Urinary bladder (tissue), 4 donors: ENCODE data around the gene PIP4K2A. TPM values are rescaled to one million over a fixed set of nuclear protein-coding genes. Genes with fewer than 3 reads are reported as not detected.
A peak's percentile ranks its signal among the peaks of the same experiment; 100 is the strongest.
"Not testable (repeated sequence)": the region's sequence is repeated elsewhere in the genome, so short reads cannot be mapped to it uniquely, and the experiment has no call there.

Source experiments
- DNase-seq: peaks from one replicate; pipeline ENCODE4 v3.0.0-alpha.2; 2015; ENCODE audit errors: extremely low spot score
- H3K27ac ChIP-seq: one replicate; pipeline ENCODE4 v1.5.1; 2013; ENCODE audit warnings: low read depth, mild to moderate bottlenecking, moderate library complexity
- H3K36me3 ChIP-seq: one replicate; pipeline ENCODE4 v1.6.1; 2013; ENCODE audit warnings: mild to moderate bottlenecking, moderate library complexity; ENCODE audit not compliant: insufficient read depth
- H3K4me1 ChIP-seq: one replicate; pipeline ENCODE4 v1.6.1; 2013; ENCODE audit warnings: mild to moderate bottlenecking, moderate library complexity; ENCODE audit not compliant: insufficient read depth
- H3K4me3 ChIP-seq: one replicate; pipeline ENCODE4 v1.5.1; 2013; ENCODE audit warnings: low read depth, low read length
- WGBS: extraction: QIAGEN DNeasy Blood & Tissue Kit; methylation state at CpG from one replicate; pipeline ENCODE4 v1.1.7; 2013; 5-methylcytosine and 5-hydroxymethylcytosine counted together
- polyA plus RNA-seq: library from polyadenylated mRNA; stranded (reverse); fragments of 200-250 nt; gene quantifications from one replicate; pipeline ENCODE4 v1.2.3, GENCODE V29; 2013
- total RNA-seq: library from RNA; depleted of rRNA; stranded (reverse); fragments of >200 nt; gene quantifications from one replicate; pipeline ENCODE4 v1.2.3, GENCODE V29; 2014
- donor health status: healthy with polysubstance abuse.
- donor health status: healthy.

Gene PIP4K2A
- total and polyA plus RNA-seq, 2 donors: 27.0 to 29.1 TPM

DNA sequence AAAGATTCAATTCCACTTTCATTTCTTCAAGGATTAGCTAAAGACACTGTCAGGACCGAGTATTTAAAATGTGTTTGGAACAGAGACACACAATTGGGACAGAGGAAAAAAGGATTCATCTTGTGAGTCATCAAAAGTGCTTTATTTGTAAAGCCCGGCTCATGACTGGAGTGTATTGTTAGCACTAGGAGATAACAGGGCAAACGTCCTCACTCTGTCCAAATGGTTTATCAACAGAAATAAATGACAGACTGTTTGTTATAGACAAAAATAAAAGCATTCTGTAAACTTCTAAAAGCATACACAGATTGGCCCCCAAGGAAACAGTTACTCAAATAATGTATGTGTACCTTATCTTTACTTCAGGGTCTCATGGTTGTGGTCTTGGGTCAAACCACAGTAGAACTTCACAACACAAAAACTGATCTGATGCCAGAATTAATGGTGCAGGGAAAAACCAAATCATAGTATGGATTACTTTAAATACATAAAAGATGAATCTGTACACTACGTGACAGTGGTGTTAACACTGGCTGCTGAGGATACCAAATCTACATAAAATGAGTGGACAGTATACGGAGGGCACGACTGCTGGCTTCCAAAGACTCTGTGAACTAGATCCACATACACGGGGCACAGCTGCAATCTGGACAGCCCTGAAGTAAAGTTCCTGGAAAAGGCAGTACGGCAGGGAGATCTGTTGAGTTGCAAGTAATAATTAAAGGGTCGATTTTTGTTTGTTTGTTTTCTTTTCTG is 179.4 kb downstream of the PIP4K2A start:
- WGBS: 57% methylated on average over 9 of the region's 9 CpGs
- no peak overlapping the region for H3K4me3 ChIP-seq
- no peaks in the 10 kb centered on the region for H3K36me3 ChIP-seq
- H3K4me1 ChIP-seq: no peaks in the 10 kb centered on the region
- no peak for DNase-seq
- no peak overlapping the region for H3K27ac ChIP-seq

DNA sequence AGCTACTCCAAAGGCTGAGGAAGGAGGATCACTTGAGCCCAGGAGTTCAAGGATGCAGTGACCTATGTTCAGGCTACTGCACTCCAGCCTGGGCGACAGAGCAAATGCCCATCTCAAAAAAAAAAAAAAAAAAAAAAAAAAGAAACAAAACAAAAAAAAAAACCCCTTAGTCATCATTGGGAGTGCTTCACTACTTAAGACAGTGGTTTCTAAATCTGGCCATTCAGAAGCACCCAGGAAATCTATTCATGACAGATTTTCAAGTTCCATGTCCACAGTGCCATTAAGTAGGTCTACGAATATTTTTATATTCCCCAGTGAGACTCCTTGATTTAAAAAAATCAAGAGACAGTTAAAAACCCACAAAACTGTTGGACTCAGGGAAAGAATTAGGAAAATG is 182.9 kb downstream of the PIP4K2A start:
- Histone ChIP-seq H3K27ac (no peak overlapping the region), H3K36me3 (no peaks in the 10 kb centered on the region), H3K4me1 (no peaks in the 10 kb centered on the region), H3K4me3 (no peak overlapping the region)
- 95% methylated on average over 2 of the region's 2 CpGs for WGBS
- no peak for DNase-seq

GRCh38 chr10:22531008-22531407 is 183.4 kb downstream of the PIP4K2A start:
- no peak overlapping the region for H3K4me3 ChIP-seq
- H3K36me3 ChIP-seq: no peaks in the 10 kb centered on the region
- H3K27ac ChIP-seq: no peak overlapping the region
- H3K4me1 ChIP-seq: no peaks in the 10 kb centered on the region
- no peak for DNase-seq
- WGBS: 76% methylated on average over 3 of the region's 3 CpGs

- Histone ChIP-seq H3K36me3 (no peaks in the 10 kb centered on the region), H3K4me1 (no peaks in the 10 kb centered on the region), H3K4me3 (no peak overlapping the region), H3K27ac (no peak overlapping the region)
- WGBS: 91% methylated on average over 2 of the region's 2 CpGs
- DNase-seq: no peak
These were observed 186.9 kb downstream of the PIP4K2A start for GRCh38 chr10:22527520-22527919.

DNA sequence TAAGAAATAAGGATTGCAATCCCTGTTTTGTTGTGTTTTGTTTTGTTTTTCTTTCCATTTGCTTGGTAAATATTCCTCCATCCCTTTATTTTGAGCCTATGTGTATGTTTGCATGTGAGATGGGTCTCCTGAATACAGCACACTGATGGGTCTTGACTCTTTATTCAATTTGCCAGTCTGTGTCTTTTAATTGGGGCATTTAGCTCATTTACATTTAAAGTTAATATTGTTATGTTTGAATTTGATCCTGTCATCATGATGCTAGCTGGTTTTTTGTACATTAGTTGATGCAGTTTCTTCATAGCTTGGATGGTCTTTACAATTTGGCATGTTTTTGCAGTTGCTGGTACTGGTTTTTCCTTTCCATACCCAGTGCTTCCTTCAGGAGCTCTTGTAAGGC is 190.0 kb downstream of the PIP4K2A start:
- not testable (repeated sequence) for DNase-seq, H3K36me3 ChIP-seq, H3K27ac ChIP-seq, H3K4me1 ChIP-seq, H3K4me3 ChIP-seq

- H3K4me3 ChIP-seq, DNase-seq: not testable (repeated sequence)
These were observed 193.7 kb downstream of the PIP4K2A start for GRCh38 chr10:22520645-22521044.

GRCh38 chr10:22518167-22518724 is 196.1 kb downstream of the PIP4K2A start:
- Histone ChIP-seq H3K4me1 (no peaks in the 10 kb centered on the region), H3K4me3 (no peak overlapping the region), H3K27ac (no peak overlapping the region), H3K36me3 (no peaks in the 10 kb centered on the region)
- no peak for DNase-seq
- 70% methylated on average over 3 of the region's 3 CpGs for WGBS

More at GRCh38 chr10:22520645-22521044, 193.7 kb downstream of the PIP4K2A start:
- H3K27ac ChIP-seq, H3K36me3 ChIP-seq, H3K4me1 ChIP-seq: not testable (repeated sequence)

DNA sequence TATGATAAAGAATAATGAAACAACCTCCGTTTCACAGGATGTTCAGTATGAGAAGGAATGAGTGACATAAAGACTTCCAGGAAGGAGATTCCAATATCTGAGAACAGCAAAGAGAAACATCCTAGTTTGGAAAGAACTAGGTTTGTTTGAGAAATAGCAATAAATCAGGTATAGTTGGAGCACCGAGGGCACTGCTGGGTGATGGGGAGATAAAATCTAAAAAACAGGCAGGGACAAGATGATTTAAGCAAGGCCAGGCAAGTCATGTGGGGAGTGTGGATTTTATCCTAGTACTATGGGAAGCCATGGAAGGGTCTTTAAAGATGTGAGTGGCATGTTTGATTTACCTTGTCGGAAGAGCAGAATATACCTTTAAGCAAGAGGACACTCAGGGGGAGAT is 199.4 kb downstream of the PIP4K2A start:
- Histone ChIP-seq H3K27ac (no peak overlapping the region), H3K4me1 (no peaks in the 10 kb centered on the region), H3K36me3 (no peaks in the 10 kb centered on the region), H3K4me3 (no peak overlapping the region)
- WGBS: 72% methylated on average over 3 of the region's 3 CpGs
- no peak for DNase-seq

GRCh38 chr10:22514414-22514758 is 200.0 kb downstream of the PIP4K2A start:
- H3K36me3 ChIP-seq, H3K27ac ChIP-seq, H3K4me3 ChIP-seq, DNase-seq, H3K4me1 ChIP-seq: not testable (repeated sequence)
- whole genome bisulfite sequencing: 98% methylated on average over 3 of the region's 3 CpGs

- not testable (repeated sequence) for H3K4me1 ChIP-seq, H3K36me3 ChIP-seq, H3K4me3 ChIP-seq, H3K27ac ChIP-seq
- peak; percentile 21 for DNase-seq
- WGBS: 61% methylated on average over 19 of the region's 19 CpGs
These were observed 200.6 kb downstream of the PIP4K2A start for GRCh38 chr10:22513483-22514413.

- H3K4me3 ChIP-seq, H3K27ac ChIP-seq, DNase-seq, H3K36me3 ChIP-seq, H3K4me1 ChIP-seq: not testable (repeated sequence)
- 90% methylated on average over 5 of the region's 5 CpGs for WGBS
These were observed 202.4 kb downstream of the PIP4K2A start for GRCh38 chr10:22512015-22512414.

DNA sequence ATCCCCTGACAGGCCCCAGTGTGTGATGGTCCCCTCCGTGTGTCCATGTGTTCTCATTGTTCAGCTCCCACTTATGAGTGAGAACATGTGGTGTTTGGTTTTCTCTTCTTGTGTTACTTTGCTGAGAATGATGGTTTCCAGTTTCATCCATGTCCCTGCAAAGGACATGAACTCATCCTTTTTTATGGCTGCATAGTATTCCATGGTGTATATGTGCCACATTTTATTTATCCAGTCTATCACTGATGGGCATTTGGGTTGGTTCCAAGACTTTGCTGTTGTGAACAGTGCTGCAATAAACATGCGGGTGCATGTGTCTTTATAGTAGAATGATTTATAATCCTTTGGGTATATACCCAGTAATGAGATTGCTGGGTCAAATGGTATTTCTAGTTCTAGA is 206.2 kb downstream of the PIP4K2A start:
- not testable (repeated sequence) for H3K36me3 ChIP-seq
- WGBS: 94% methylated on average over 2 of the region's 2 CpGs

DNA sequence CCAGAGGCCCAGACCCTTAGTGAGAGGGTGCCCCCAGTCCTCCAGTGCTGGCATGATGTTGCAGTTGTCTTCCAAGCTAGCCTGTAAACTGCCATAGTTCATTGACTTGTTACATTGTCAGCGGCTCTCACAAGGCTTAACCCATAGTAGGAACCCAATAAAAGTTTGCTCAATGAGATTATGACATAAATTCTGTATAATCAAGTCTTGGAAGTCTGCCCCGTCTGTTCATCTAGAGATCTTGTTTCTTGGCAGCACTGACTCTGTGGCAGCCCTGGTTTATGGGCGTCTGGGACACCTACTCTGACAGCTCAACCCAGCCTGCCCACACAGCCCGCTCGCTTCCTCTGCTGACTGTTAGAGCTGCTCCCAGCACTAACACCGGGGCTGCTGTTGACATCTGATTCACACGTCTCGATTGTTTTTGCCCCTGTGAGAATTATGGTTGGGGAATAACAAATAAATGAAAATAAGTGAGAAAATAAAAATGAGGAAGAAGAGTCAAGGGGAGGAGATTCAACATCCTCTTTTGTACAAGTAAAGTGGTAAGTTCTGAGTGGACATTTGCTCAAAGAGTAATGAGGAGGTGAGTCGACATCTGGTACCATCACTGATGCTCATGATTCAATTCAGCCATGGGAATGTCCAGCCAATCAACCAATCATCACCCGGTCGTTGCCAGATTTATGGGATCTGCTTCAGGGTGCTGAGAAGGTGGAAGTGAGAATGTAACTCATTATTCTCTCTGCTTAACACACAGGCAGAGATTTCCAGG is 208.3 kb downstream of the PIP4K2A start:
- H3K36me3 ChIP-seq: no peaks in the 10 kb centered on the region
- no peak overlapping the region for H3K27ac ChIP-seq
- DNase-seq: peak; percentile 25
- H3K4me3 ChIP-seq: no peak overlapping the region
- WGBS: 24% methylated on average over 11 of the region's 11 CpGs
- no peaks in the 10 kb centered on the region for H3K4me1 ChIP-seq

More for the DNA sequence above, 206.2 kb downstream of the PIP4K2A start:
- H3K27ac ChIP-seq, H3K4me1 ChIP-seq, H3K4me3 ChIP-seq, DNase-seq: not testable (repeated sequence)
